22Rv1 (cell line): ENCODE measurements around the gene MUC6.

Source experiments
- CTCF ChIP-seq: fragments of 450-650 bp; IDR thresholded peaks from 2 replicates; pipeline ENCODE4 v1.5.1; 2017; ENCODE audit warnings: mild to moderate bottlenecking
- ZFX ChIP-seq: fragments of 450-650 bp; IDR thresholded peaks from 2 replicates; pipeline ENCODE4 v1.6.1; 2017; ENCODE audit warnings: antibody characterized with exemption, borderline replicate concordance

GRCh38 chr11:1069740-1070139 lies 33.2 kb upstream of the MUC6 start:
- TF ChIP-seq CTCF (no peak), ZFX (no peak)
